HG03378 (cell line): ENCODE results near the gene FHDC1.

Experiments
- ATAC-seq: cut with Tn5 transposase; IDR thresholded peaks from one replicate; pipeline ENCODE4 v1.9.1; 2021; ENCODE audit warnings: mild to moderate bottlenecking, moderate library complexity; ENCODE audit not compliant: unreplicated experiment

The FHDC1 gene

DNA sequence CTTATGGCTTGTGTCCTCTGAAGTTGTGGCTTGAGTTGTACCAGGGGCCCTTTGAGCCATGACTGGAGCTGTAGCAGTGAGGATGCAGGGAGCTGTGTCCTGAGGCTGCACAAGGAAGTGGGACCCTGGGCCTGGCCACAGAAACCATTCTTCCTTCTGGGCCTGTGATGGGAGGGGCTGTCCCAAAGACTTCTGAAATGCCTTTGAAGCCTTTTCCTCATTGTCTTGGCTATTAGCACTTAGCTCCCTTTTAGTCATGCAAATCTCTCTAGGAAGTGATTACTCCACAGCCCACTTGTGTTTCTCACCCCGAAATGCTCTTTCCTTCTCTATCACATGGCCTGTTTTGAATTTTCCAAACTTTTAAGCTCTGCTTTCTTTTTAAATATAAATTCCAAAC, 92.4 kb downstream of the FHDC1 start:
- ATAC-seq, result no peak
